Lower leg skin (tissue), 4 donors: Measurements from ENCODE around the gene CRY2. TPM values are rescaled to one million over a fixed set of nuclear protein-coding genes. Genes with fewer than 3 reads are reported as not detected.
"Not testable (repeated sequence)": the region's sequence is repeated elsewhere in the genome, so short reads cannot be mapped to it uniquely, and the experiment has no call there.

Source experiments
- DNase-seq, 2 donors: peaks; one replicate each; pipeline ENCODE4 v3.0.0-alpha.2; 2019; ENCODE audit warnings: low spot score in 2 of 2
- H3K4me3 ChIP-seq: fragments of 200-600 bp; sonication (generic); 2 replicates; pipeline ENCODE4 v1.5.1; 2017; ENCODE audit warnings: mild to moderate bottlenecking, low read depth; ENCODE audit not compliant: poor library complexity, severe bottlenecking
- POLR2A ChIP-seq, 2 donors: fragments of 450-650 bp; IDR thresholded peaks; one replicate each; pipeline ENCODE4 v1.6.1; 2016 to 2017; ENCODE audit warnings: antibody characterized with exemption in 2 of 2, mild to moderate bottlenecking in 1 of 2, moderate library complexity in 1 of 2
- WGBS, 2 donors: methylation state at CpG; one replicate each; pipeline ENCODE4 v1.1.5; 2018; 5-methylcytosine and 5-hydroxymethylcytosine counted together
- intact Hi-C: fragments of 100-400 bp; cut with DNase I; formaldehyde crosslinking; loops from one replicate; pipeline ENCODE4 v1.15.0; 2023; ENCODE audit warnings: low total_unique reads
- total RNA-seq, 4 donors: library from RNA; depleted of rRNA; stranded (reverse); fragments of >200 nt; gene quantifications; one replicate each; pipeline ENCODE4 v1.1.0, GENCODE V29; 2016
- TF ChIP-seq, protein P1 (sequence below), 3 donors: fragments of 450-650 bp; IDR thresholded peaks; one replicate each; pipeline ENCODE4 v1.5.1; 2016; ENCODE audit warnings: antibody characterized with exemption in 3 of 3, mild to moderate bottlenecking in 3 of 3, moderate library complexity in 2 of 3

CRY2 gene
- total RNA-seq, 4 donors from 2014 or later, result 59.6 to 92.1 (median 70.1) TPM

DNA sequence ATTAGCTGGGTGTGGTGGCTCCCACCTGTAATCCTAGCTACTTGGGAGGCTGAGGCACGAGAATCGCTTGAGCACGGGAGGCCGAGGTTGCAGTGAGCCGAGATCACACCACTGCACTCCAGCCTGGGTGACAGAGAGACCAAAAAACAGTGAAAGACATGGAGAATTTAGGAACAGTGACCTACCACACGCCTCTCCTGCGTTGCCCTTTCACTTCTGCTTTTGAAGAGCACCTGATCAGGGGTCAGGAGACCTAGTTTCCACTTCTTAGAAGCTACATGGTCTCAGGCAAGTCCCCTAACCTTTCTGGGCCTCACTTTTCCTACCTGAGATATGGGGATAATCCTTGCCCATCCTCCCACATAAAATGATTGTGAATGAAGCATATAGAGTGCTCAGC is 30.1 kb upstream of the CRY2 start:
- WGBS, 2 donors, result 91 to 95% methylated on average over 7 of the region's 7 CpGs
- intact Hi-C loops, result no loop called here
- H3K4me3 ChIP-seq, result no peak overlapping the region
- TF ChIP-seq, protein P1, sequence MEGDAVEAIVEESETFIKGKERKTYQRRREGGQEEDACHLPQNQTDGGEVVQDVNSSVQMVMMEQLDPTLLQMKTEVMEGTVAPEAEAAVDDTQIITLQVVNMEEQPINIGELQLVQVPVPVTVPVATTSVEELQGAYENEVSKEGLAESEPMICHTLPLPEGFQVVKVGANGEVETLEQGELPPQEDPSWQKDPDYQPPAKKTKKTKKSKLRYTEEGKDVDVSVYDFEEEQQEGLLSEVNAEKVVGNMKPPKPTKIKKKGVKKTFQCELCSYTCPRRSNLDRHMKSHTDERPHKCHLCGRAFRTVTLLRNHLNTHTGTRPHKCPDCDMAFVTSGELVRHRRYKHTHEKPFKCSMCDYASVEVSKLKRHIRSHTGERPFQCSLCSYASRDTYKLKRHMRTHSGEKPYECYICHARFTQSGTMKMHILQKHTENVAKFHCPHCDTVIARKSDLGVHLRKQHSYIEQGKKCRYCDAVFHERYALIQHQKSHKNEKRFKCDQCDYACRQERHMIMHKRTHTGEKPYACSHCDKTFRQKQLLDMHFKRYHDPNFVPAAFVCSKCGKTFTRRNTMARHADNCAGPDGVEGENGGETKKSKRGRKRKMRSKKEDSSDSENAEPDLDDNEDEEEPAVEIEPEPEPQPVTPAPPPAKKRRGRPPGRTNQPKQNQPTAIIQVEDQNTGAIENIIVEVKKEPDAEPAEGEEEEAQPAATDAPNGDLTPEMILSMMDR (IDR thresholded peaks at IDR 0.05), result no peak
- no peak for TF ChIP-seq POLR2A (IDR thresholded peaks at IDR 0.05)
- DNase-seq, result no peak

DNA sequence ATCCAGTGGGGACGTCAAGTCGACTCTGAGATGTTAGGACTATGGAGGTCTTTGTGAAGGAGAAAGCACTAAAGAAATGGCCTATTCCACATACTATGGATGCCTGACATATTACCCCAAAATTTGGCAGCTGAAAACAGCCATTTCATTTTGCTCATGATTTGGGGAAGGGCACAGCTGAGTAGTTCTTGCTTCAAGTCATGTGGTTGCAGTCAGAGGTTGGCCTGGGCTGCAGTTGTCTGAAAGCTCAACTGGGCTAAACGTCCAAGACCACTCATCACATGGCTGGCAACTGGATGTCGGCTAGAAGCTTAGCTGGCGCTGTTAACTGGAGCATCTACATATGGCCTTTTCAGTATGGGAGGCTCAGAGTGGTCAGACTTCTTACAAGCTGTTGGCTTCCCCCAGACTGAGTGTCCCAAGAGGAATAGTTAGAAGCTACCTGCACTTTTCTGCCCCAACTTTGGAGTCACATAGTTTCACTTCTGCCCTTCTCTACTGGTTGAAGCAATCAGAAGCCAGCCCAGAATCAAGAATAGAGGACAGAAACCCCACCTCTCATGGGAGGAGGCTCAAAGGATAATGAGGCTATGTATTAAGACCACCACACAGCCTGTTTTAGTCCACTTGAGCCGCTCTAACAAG is 28.2 kb upstream of the CRY2 start:
- intact Hi-C loops, result no loop called here
- peak in 1 of 2 donors; percentile 23 for DNase-seq
- TF ChIP-seq POLR2A (IDR thresholded peaks at IDR 0.05), result no peak
- TF ChIP-seq, protein P1 (IDR thresholded peaks at IDR 0.05), result no peak
- WGBS, 2 donors, result 79 to 83% methylated on average over 6 of the region's 6 CpGs
- H3K4me3 ChIP-seq, result no peak overlapping the region

DNA sequence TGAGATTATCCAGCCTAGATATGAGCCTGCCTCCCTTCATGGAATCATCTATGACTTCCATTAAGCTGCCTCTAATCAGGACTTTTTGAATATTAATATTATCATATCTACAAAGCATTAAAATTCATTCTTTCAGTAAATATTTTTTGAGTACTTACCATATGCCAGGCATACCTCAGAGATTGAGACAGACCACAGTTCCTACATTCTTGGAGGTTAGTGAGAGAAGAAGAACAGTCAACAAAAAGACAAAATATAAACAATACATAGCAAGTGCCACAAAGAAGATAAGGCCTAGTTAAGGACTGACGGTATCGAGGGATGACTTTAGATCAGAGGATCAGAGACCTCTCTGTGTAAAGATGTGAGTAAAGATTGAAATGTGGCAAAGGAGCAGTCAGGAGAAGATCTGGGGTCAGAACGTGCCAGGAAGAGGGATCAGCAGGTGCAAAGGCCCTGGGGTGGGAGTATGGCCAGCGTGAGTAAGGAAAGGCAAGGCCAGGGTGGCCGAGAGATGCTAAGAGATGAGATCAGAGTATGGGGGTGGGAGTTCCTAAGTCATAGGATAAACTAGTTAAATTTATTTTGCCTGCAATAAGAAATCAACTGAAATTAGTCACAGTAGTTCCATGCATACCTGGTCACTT is 26.9 kb upstream of the CRY2 start:
- H3K4me3 ChIP-seq, result no peak overlapping the region
- peak in 1 of 2 donors; percentile 46 for DNase-seq
- TF ChIP-seq, protein P1 (IDR thresholded peaks at IDR 0.05), result no peak
- TF ChIP-seq POLR2A (IDR thresholded peaks at IDR 0.05), result no peak
- intact Hi-C loops, result no loop called here
- WGBS, 2 donors, result 93 to 95% methylated on average over 5 of the region's 5 CpGs

DNA sequence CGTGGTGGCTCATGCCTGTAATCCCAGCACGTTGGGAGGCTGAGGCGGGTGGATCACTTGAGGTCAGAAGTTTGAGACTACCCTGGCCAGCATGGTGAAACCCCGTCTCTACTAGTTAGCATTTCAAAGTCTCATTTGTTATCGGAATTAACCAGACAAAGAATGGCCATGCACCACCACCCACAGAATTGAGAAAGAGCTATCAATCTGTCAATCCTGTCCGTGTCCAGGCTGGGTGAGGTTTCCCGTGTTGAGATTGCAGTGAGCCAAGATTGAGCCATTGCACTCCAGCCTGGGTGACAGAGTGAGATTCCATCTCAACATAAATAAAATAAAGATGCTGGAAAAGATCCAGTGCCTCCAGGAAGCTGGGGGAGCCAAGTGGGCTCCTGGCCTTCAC is 20.8 kb upstream of the CRY2 start:
- 38 to 56% methylated on average over 7 of the region's 7 CpGs for WGBS, 2 donors
- peak in 1 of 2 donors; percentile 58 for DNase-seq
- intact Hi-C loops, result not testable (repeated sequence)

DNA sequence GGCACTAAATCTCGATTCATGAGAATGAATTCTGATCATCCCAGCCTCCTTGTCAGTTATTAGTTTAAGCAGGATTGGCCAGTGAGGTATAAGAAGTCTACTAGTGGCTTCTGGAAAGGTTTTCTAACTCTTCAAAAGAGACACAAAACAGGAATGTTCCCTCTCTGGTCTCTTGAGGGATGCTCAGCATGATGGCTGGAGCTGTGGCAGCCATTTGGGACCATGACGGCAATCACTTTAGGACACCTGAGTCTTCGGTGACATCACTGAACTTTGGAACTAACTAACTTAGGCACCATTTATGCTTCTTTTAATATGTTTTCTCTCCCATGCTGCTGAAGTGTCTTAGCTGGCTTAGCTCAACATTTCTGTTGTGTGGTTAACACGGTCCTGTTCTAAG is 20.2 kb upstream of the CRY2 start:
- intact Hi-C loops, result no loop called here
- TF ChIP-seq, protein P1 (IDR thresholded peaks at IDR 0.05), result no peak
- WGBS, 2 donors, result 95 to 98% methylated on average over 4 of the region's 4 CpGs

More for the DNA sequence above, 20.8 kb upstream of the CRY2 start:
- not testable (repeated sequence) for H3K4me3 ChIP-seq

DNA sequence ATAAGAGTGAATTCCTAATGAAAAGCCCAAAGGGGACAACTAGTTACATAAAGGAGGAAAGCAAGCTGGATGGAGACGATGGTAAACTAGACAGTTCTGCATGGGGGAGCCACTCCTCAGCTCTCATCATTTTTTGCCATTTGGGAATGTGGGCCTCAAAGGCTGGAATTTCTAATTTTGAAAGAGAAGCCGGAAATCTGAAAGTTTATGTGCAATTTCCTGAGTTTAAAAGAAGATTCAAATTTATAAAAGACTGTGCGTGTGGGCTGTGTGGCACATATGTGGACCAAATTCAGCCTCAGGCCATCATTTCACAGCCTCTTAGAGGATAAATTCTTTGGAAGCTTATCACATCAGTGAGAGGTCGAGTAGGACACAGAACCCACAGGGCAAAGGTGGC is 18.3 kb upstream of the CRY2 start:
- no peak overlapping the region for H3K4me3 ChIP-seq
- intact Hi-C loops, result no loop called here
- no peak for TF ChIP-seq POLR2A (IDR thresholded peaks at IDR 0.05)
- TF ChIP-seq, protein P1 (IDR thresholded peaks at IDR 0.05), result no peak
- WGBS, 2 donors, result 62 to 66% methylated on average over 4 of the region's 4 CpGs
- DNase-seq, result no peak

More for the DNA sequence above, 20.2 kb upstream of the CRY2 start:
- H3K4me3 ChIP-seq, result no peak overlapping the region
- no peak for DNase-seq
